Mesodermal cell (in vitro differentiated cells): ENCODE results near the gene CEP170B.

Source experiments
- H3K27ac ChIP-seq: 2 replicates; pipeline ENCODE4 v1.7.0; 2013; ENCODE audit warnings: mild to moderate bottlenecking, low read depth, low read length, moderate library complexity; ENCODE audit not compliant: severe bottlenecking
- H3K36me3 ChIP-seq: 2 replicates; pipeline ENCODE4 v1.7.1; 2013; ENCODE audit warnings: mild to moderate bottlenecking, low read length, moderate library complexity; ENCODE audit not compliant: control insufficient read depth, insufficient read depth
- H3K4me1 ChIP-seq: one replicate; pipeline ENCODE4 v1.7.1; 2013; ENCODE audit warnings: mild to moderate bottlenecking, low read length; ENCODE audit not compliant: insufficient read depth, control insufficient read depth, poor library complexity, severe bottlenecking
- H3K4me3 ChIP-seq: 2 replicates; pipeline ENCODE4 v1.7.0; 2013; ENCODE audit warnings: low read length, control low read depth, mild to moderate bottlenecking; ENCODE audit not compliant: insufficient read depth, poor library complexity, severe bottlenecking; ENCODE audit errors: extremely low read depth
- H3K9me3 ChIP-seq: 2 replicates; pipeline ENCODE4 v1.7.1; 2013; ENCODE audit warnings: mild to moderate bottlenecking, low read length, moderate library complexity; ENCODE audit not compliant: control insufficient read depth
- whole genome bisulfite sequencing, 2 experiments: methylation state at CpG; one replicate each; pipeline ENCODE4 v1.1.5; 2013; ENCODE audit warnings: missing lambda C conversion rate in 2 of 2; ENCODE audit not compliant: insufficient coverage in 2 of 2; 5-methylcytosine and 5-hydroxymethylcytosine counted together

The CEP170B gene

DNA sequence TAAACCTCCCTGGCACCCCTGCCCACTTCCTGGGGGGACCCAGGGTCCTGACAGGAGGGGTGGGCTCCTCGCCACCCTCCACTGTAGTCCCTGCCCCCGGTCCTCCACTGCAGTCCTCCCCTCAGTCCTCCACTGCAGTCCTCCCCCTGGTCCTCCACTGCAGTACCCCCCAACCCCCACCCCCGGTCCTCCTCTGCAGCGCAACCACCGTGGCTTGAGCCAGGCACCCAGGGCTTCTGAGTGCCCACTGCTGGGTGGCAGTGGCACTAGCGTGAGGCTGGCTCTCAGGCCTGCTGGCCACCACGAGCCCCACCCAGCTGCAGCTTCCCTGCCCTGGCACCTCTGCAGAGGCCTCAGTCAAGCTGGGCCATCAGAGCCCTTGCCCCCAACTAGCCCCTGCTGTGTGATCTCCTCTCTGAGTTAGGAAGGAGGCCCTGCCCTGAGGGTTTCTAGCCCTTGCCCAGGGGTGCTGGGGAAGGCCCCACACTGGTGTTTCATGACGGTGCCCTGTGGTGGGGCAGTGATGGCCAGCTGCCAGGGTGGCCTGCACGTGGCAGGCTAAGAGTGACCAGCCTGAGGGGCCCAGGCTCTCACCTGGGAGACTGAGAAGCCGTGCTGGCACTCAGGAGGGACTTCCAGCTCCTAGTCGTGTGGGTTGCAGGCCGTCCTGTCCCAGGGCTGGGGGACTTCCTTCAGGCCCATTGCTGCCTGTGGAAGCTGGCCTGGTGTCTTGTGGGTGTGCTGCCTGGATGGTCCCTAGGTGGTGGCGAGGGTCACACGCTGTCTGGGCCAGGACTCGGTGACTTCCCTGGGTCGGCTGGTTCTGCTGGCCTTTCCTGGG is 9.7 kb downstream of the CEP170B start:
- 88 to 96% methylated on average over 14 to 15 of the region's 16 CpGs for WGBS, 2 experiments
- Histone ChIP-seq H3K27ac (no peak overlapping the region), H3K36me3 (peaks cover 5% of the 10 kb centered on the region), H3K4me3 (no peak overlapping the region), H3K9me3 (no peaks in the 10 kb centered on the region), H3K4me1 (no peaks in the 10 kb centered on the region)

DNA sequence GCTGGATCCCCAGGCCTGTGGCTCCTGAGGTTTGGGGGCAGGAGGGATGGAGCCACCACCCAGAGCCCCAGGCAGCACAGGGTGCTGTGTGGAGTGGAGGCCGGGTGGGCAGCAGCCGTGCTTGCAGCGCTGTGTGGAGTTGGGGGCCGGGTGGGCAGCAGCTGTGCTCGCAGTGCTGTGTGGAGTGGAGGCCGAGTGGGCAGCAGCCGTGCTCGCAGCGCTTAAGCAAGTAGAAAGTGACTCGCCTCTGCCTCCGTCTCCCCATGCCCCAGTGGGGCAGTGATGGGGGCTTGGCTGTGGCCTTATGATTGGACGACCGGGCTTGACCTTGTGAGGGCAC is 10.3 kb downstream of the CEP170B start:
- Histone ChIP-seq H3K4me3 (no peak overlapping the region), H3K4me1 (no peaks in the 10 kb centered on the region), H3K27ac (no peak overlapping the region), H3K36me3 (peaks cover 6% of the 10 kb centered on the region), H3K9me3 (no peaks in the 10 kb centered on the region)
- 92 to 95% methylated on average over 11 to 13 of the region's 13 CpGs for WGBS, 2 experiments

DNA sequence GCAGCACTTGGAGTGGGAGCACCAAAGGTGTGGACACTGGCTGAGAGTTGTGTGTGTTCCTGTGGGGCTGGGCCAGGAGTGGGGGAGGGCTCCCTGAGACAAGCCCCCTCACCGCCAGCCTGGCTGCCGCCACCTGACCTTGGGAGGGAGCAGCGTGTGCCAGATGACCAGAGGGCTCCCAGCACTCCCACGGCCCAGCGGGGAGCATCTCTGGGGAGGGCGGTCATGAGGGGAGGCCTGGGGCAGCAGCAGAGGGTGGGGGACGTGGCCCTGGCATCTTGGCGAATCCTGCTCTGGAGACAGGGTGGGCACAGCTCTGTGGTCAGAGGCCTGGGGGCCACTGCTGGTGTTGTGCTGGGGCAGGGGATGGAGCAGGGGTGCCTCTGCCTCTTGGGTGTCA is 10.7 kb downstream of the CEP170B start:
- Histone ChIP-seq H3K4me3 (no peak overlapping the region), H3K27ac (no peak overlapping the region), H3K4me1 (no peaks in the 10 kb centered on the region), H3K36me3 (peaks cover 9% of the 10 kb centered on the region), H3K9me3 (no peaks in the 10 kb centered on the region)
- WGBS, 2 experiments, result 91 to 95% methylated on average over 6 to 8 of the region's 8 CpGs

DNA sequence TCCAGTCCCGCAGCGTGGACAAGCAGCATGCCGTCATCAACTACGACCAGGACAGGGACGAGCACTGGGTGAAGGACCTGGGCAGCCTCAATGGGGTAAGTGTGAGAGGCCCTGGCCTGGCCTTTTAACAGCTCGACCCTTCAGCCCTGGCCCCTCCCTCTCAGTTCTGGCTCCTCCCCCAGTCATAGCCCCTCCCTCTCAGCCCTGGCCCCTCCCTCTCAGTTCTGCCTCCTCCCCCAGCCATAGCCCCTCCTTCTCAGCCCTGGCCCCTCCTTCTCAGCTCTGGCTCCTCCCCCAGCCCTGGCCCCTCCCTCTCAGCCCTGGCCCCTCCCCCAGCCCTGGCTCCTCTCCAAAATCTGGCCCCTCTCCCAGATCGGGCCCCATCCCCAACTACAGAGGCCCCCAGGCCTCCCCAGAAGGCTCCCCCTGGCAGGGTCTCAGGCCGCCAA is 11.2 kb downstream of the CEP170B start:
- no peak overlapping the region for H3K27ac ChIP-seq
- WGBS, 2 experiments, result 77 to 82% methylated on average over 6 to 8 of the region's 8 CpGs
- no peak overlapping the region for H3K4me3 ChIP-seq
- H3K9me3 ChIP-seq, result no peaks in the 10 kb centered on the region
- H3K4me1 ChIP-seq, result no peaks in the 10 kb centered on the region
- H3K36me3 ChIP-seq, result peaks cover 9% of the 10 kb centered on the region

DNA sequence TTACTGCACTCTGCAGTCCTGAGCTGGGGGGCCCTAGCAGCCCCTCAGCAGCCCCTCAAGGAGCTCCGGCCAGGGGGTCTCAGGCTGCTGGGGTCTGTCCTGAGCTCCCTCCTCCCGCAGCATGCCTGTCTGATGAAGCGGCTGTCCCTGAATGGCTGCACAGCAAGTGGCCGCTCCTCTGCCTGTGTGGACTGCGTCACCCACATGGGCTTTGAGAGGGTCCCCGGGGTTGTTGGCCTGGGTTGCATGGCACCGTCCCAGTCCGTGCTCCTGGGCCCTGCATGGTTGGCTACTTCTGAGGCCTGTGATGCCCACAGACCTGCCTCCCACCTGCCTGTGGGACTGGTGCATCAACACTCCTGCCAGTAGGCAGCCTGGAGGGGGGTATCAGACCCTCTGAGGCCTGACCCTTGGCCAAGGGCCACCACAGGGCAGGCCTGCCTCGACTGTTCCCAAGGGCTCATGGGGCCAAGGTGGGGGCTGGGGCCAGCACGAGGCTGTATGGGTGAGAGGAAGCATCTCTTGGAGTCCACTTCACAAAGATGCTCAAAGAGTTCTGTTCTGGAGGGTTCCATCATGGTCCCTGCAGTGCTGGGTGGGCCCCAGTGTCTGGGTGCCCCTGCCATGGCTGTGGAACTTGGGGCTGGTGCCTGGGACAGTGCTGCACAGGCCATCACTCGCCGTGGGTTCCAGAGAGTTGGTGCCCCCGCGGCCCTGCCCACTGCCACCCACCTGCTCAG is 12.2 kb downstream of the CEP170B start:
- 90% methylated on average over 9 to 13 of the region's 14 CpGs for WGBS, 2 experiments
- no peak overlapping the region for H3K4me3 ChIP-seq

DNA sequence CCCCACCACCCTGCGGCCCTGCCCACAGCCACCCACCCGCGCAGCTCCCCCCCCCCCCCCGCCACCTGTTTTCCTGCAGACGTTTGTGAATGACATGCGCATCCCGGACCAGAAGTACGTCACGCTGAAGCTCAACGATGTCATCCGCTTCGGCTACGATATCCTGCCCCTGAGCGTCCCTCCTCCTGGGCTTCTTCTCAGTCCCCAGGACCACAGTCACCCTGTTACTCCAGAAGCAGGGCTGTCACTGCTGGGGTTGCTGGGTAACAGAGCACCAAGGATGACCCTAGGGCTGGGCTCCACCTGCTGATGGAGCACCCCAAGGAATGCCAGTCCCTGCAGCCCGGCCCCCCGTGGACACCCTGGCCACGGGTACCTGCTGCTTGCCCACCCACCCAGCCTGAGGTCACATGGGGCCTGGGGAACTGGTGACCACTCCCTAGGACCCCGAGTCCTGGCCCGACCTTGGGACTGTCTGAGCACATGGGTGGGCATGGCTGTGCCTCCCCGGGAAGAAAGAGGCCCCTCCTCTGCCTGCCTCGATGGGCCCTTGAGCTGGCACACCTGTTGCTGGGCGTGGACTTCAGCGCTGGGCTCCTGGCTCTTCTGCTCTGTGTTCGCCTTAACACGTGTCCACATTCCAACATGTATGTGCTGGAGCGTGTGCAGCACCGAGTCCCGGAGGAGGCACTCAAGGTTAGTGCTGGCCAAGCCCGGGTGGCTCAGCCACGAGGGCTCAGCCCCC is 12.9 kb downstream of the CEP170B start:
- Histone ChIP-seq H3K27ac (no peak overlapping the region), H3K4me1 (no peaks in the 10 kb centered on the region), H3K9me3 (no peaks in the 10 kb centered on the region), H3K36me3 (peaks cover 13% of the 10 kb centered on the region), H3K4me3 (no peak overlapping the region)
- WGBS, 2 experiments, result 85 to 88% methylated on average over 22 to 26 of the region's 30 CpGs

More for the DNA sequence above, 12.2 kb downstream of the CEP170B start:
- no peak overlapping the region for H3K27ac ChIP-seq
- H3K36me3 ChIP-seq, result peaks cover 13% of the 10 kb centered on the region
- no peaks in the 10 kb centered on the region for H3K4me1 ChIP-seq
- H3K9me3 ChIP-seq, result no peaks in the 10 kb centered on the region

DNA sequence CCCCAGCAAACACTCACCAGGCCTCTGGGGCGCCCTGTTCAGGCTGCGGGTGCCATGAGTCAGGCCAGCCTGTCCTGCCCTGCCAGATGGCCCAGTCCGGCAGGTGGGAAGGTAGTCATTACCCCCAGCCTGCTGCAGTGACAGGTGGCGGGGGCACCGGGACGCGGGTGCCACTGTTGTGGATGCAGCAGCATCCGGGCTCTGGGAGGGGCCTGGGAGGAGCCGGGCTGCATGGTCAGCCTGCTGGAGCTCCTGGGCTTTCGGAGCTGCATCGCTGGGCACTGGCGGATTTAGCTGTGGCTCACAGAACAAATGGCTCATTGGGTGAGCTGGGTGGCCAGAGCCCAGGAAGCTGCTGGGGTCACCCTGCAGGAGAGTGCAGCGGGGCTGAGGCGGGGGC is 13.5 kb downstream of the CEP170B start:
- H3K4me1 ChIP-seq, result no peaks in the 10 kb centered on the region
- no peak overlapping the region for H3K4me3 ChIP-seq
- H3K9me3 ChIP-seq, result no peaks in the 10 kb centered on the region

DNA sequence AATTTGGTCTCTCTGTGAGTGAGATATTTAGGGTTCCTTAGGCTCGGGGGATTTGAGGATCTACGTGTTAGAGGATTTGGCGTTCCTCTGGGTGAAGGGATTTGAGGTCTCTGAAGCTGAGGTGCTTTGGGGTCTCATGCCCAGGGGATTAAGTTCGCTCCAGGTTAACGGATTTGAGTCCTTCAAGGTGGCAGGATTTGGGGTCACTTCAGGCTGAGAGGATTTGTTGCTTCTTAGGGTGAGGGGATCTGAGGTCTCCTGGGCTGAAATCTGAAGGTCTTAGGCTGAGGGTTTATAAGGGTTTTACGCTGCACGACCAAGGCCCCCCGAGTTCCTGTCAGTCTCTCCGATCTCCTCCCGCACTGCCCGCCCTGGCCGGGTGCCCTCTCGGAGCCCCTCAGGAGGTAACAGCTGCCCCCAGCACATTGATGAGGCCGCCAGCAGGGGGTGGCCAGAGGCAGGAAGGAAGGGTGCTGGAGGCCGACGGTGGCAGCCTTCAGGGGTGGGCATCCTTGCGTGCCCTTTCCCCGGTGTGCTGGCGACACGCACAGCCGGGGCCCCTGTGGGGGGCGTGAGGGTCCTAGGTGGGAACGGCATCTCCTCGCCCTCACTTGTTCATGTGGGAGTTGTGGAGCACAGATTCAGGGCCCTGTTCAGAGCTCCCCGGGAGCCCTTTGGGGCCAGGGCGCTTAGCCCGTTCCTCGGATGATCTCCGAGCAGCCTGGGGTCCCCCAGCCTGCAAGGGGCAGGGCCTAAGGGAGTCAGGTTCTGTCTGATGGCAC is 14.3 kb downstream of the CEP170B start:
- WGBS, 2 experiments, result 87 to 88% methylated on average over 18 to 28 of the region's 29 CpGs
- Histone ChIP-seq H3K9me3 (no peaks in the 10 kb centered on the region), H3K27ac (no peak overlapping the region), H3K4me3 (no peak overlapping the region), H3K4me1 (no peaks in the 10 kb centered on the region), H3K36me3 (peaks cover 20% of the 10 kb centered on the region)

More for the DNA sequence above, 13.5 kb downstream of the CEP170B start:
- peaks cover 13% of the 10 kb centered on the region for H3K36me3 ChIP-seq
- WGBS, 2 experiments, result 97 to 99% methylated on average over 10 to 14 of the region's 14 CpGs
- H3K27ac ChIP-seq, result no peak overlapping the region

DNA sequence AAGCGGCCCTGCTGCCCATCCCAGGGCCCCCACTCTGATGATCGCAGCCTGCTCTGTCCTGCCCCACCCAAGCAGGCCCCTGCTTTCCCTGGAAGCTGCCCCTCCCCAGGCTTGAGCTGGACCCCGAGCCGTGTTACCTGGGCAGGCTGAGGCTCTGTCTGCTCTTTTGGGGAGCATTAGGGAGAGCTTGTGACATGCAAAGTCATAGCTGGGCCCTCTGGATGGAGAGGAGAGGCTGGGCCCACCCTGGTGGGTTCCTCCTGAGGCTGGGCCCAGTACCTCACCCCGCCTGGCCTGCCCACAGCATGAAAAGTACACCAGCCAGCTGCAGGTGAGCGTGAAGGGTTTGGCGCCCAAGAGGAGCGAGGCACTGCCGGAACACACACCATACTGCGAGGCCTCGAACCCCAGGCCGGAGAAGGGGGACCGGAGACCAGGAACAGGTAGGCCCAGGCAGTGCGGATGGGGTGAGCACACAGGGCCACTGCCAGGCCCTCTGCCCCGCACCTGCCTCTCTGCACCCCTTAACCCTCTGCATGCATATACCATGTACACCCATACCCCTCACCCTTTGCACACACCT is 15.0 kb downstream of the CEP170B start:
- Histone ChIP-seq H3K36me3 (peaks cover 21% of the 10 kb centered on the region), H3K4me3 (no peak overlapping the region), H3K9me3 (no peaks in the 10 kb centered on the region), H3K27ac (no peak overlapping the region), H3K4me1 (no peaks in the 10 kb centered on the region)
- 83 to 94% methylated on average over 12 to 14 of the region's 15 CpGs for WGBS, 2 experiments
